GM21423 (cell line): Measurements from ENCODE around the gene HDAC8.
"Not testable (repeated sequence)": the region's sequence is repeated elsewhere in the genome, so short reads cannot be mapped to it uniquely, and the experiment has no call there.

Experiments used
- ATAC-seq: cut with Tn5 transposase; IDR thresholded peaks from one replicate; pipeline ENCODE4 v1.9.1; 2021; ENCODE audit warnings: mild to moderate bottlenecking, moderate library complexity; ENCODE audit not compliant: unreplicated experiment

The HDAC8 gene

GRCh38 chrX:72465889-72466288 lies 106.8 kb downstream of the HDAC8 start:
- ATAC-seq = no peak

- ATAC-seq = no peak
These were observed 110.9 kb downstream of the HDAC8 start for GRCh38 chrX:72461766-72462165.

- ATAC-seq = no peak
These were observed 111.4 kb downstream of the HDAC8 start for GRCh38 chrX:72461288-72461687.

DNA sequence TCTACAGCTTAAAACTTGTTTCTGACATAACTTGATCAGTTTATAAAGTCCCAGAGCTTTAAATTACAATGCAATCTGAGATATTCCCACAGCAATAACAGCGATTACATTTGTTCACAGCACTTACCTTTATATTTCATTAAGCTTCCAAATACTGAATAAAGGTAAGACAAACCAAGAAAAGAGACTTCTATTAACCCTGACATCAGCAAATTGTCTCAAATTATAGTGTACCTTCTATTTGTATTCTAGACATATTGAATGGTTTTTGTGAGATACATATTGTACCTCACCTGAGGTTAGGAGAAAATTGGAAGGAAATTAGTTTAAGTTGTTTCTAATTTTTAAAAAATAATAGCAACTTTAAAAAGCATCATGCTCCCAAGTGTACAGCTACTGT lies 111.9 kb downstream of the HDAC8 start:
- no peak for ATAC-seq

GRCh38 chrX:72449034-72449433 lies 123.6 kb downstream of the HDAC8 start:
- not testable (repeated sequence) for ATAC-seq

- ATAC-seq = not testable (repeated sequence)
These were observed 131.9 kb downstream of the HDAC8 start for GRCh38 chrX:72440764-72441163.

- no peak for ATAC-seq
These were observed 136.6 kb downstream of the HDAC8 start for GRCh38 chrX:72436010-72436409.

DNA sequence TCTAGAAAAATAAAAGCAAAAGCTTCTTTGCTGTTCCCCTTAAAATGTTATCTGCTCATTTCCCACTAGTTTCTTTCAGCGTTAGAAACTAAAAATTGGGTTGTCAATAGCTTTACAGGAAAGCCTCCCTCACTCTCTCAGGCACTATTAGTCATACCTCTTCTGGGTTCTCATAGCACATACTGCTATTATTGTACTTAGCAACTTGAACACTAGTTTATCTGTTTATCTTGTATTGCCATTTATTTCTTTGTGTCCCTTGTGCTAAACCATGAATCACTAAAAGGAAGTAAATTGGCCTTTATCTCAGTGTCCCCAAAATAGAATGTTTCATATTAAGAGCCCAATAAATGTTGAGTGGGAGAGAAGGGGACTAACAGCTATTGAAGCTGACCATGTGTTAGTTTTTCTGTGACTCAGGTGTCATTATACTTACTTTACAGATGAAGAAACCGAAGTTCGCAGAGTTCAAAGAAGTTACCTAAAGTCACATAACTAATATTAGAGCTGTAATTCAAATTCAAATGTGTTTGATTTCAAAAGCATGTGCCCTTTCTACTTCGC lies 142.2 kb downstream of the HDAC8 start:
- ATAC-seq = no peak

GRCh38 chrX:72421797-72422196 lies 150.8 kb downstream of the HDAC8 start:
- ATAC-seq = no peak

DNA sequence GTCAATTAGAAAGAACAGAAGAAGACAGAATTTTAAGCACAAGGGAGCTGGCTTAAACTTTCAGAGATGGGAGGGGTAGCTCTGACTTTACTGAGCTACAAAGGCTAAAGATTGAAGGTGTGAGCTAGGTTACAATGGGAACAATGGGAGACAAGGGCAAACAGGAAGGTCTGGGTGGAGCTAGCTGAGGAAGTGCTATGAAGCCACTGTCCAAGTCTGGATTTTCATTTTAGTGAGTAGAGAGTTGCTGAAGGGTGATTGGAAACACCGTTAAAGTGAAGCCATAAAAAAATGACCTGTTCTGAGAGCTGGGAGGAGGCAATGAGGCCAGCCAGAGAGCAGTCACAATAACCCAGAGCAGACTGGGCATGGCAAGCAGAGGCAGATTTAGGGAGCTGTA lies 162.7 kb downstream of the HDAC8 start:
- no peak for ATAC-seq

DNA sequence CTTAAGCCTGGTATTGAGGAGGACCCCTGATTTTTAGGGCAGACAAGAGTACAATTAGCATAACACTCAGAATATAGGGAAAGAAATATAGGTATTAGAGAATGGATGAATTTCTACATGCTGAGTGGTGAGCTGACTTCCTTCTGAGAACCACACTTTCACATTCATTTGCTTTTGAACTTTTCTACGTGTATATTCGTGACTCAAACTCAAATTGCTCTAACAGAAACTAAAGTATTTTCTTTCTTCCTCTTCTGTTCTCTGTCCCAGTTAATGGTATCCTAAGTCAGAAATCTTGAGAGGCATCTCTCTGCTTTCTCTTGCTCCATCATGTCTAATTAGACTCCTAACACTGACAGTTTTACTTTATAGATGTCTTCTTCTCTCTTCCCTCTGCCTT lies 163.8 kb downstream of the HDAC8 start:
- ATAC-seq = peak; percentile 62

- not testable (repeated sequence) for ATAC-seq
These were observed 167.5 kb downstream of the HDAC8 start for GRCh38 chrX:72405136-72405535.

GRCh38 chrX:72402614-72403013 lies 170.0 kb downstream of the HDAC8 start:
- no peak for ATAC-seq

GRCh38 chrX:72399816-72400215 lies 172.8 kb downstream of the HDAC8 start:
- ATAC-seq = no peak

DNA sequence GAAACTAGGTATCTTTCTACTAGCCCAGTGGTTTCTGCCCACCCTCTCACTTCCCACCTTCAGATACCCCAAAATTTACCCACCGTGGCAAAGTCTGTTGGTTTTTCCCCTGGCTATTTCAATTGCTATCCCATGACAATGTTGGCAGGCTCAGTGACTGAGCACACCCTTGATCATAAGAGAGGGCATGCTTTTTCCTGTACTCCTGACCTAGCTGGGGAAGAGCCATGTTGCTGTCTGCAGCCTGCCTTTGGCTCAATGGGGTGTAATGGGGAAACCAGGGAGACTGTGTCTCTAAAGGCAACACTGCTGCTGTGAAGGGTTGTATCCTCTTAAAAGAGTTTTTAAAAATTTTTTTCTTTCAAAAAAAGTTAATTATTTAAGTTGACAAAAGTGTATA lies 176.5 kb downstream of the HDAC8 start:
- ATAC-seq = no peak

- no peak for ATAC-seq
These were observed 177.4 kb downstream of the HDAC8 start for GRCh38 chrX:72395237-72395636.

- ATAC-seq = no peak
These were observed 178.0 kb downstream of the HDAC8 start for GRCh38 chrX:72394518-72395170.

DNA sequence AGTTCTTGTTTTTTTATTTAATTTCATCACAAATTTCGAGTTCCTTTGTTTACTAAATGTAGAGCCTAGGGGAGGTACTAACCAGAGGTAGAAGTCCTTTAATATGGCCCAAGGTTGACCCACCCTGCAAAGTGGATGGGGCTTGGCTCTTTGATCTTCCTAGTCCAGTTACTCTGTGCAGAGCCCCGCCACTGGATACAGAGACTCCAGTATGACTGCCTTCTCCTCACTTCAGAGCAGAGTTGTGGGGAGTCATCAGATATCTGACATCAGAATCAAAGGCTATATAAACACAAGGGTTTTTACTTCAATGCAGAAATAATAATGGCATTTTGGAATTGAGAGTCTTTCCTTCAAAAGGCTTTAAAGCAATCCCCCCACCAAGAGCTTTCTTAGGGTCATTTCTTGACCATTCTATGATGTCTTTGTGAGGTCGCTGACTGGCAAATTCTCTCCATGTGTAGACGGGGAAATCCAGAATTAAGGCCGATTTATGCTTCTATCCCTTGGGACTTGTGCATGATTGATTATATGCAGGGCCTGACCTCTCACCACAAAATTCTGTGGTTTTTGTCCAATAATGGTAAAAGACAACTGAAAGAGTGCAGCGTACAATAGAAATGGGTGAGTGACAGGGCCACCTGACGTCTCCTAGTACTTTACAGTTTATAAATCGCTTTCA lies 178.7 kb downstream of the HDAC8 start:
- ATAC-seq = no peak

DNA sequence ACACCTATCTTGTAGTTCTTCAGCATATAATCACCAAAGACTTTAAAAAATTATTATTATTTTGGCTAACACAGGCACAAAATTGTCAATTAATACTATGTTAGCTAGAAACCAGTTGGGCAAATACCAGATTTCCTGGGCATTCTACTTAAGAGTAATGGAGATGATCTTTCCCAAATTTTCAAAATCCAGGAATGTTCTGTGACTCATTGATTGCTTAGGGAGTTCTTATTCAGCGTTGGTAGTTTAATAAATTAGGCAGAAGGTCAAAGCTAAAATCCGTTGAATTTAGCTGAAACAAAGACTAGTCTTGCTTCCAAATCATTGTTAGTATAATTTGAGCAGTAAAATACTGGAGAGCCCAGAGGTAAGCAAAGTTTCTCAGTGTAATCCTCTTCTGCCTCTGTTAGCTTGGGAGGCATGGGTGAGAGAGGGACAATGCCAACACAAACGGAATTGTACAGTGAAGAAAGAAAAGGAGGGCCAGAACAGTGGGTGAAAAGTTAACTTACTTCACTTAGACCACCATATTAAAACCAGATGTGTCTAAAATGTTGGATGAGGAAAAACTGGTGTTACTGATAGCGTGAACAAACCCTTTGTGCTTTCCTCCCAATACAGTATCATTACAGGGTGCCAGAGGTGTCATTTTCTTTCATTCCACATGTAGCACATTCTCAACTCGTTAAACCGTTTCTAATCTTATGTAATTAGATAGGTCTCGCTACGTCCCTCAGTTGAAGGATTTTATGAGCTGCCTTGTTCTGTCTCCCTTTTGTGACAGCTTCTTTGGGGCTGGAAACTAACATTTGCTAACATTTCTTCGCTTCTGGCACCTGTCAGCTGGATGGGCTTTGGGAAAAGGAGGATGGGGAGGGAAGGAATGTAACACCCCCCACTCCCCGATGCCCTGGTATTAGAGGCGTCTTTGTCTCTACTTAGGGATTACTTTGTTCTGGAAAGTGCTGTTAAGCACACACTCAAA lies 179.5 kb downstream of the HDAC8 start:
- ATAC-seq = no peak

- no peak for ATAC-seq
These were observed 180.6 kb downstream of the HDAC8 start for GRCh38 chrX:72392042-72392441.

- ATAC-seq = no peak
These were observed 185.4 kb downstream of the HDAC8 start for GRCh38 chrX:72387247-72387646.
